Amygdala (tissue), 56 donors: ENCODE results near the gene DRD1.
A peak's percentile ranks its signal among the peaks of the same experiment; 100 is the strongest.

Experiments
- DNase-seq, 56 donors: peaks; one replicate each; lab custom pipeline; 2025; lab: John Stamatoyannopoulos, UW

DRD1 gene

GRCh38 chr5:175444060-175444904 lies at the start of gene DRD1:
DRD1 (minus strand) TSS chr5:175444182; CDS start chr5:175443099, 1,083 bp downstream.
- peak in 27 of 56 donors; percentile 7 to 68 (median 33) for DNase-seq

- DNase-seq, result no peak
These were observed 49.7 kb upstream of the DRD1 start for GRCh38 chr5:175493726-175494125.

GRCh38 chr5:175493260-175493659 lies 49.3 kb upstream of the DRD1 start:
- no peak for DNase-seq

GRCh38 chr5:175491223-175491622 lies 47.2 kb upstream of the DRD1 start:
- no peak for DNase-seq

GRCh38 chr5:175489693-175490443 lies 45.9 kb upstream of the DRD1 start:
- no peak for DNase-seq

GRCh38 chr5:175487514-175488222 lies 43.7 kb upstream of the DRD1 start:
- DNase-seq, result no peak

GRCh38 chr5:175485631-175486030 lies 41.6 kb upstream of the DRD1 start:
- DNase-seq, result no peak

GRCh38 chr5:175484829-175485228 lies 40.8 kb upstream of the DRD1 start:
- DNase-seq, result no peak

- DNase-seq, result no peak
These were observed 40.3 kb upstream of the DRD1 start for GRCh38 chr5:175484322-175484721.

- no peak for DNase-seq
These were observed 39.4 kb upstream of the DRD1 start for GRCh38 chr5:175483337-175483736.

GRCh38 chr5:175479125-175479881 lies 35.3 kb upstream of the DRD1 start:
- no peak for DNase-seq

- peak in 50 of 56 donors; percentile 27 to 87 (median 64) for DNase-seq
These were observed 34.6 kb upstream of the DRD1 start, which contains the start of gene SFXN1 for GRCh38 chr5:175478384-175479124. SFXN1 (plus strand) TSS chr5:175478560; CDS start chr5:175492104, 13,544 bp downstream.

GRCh38 chr5:175478008-175478383 lies 34.0 kb upstream of the DRD1 start:
- DNase-seq, result peak in 2 of 56 donors; percentile 56 to 59

GRCh38 chr5:175477440-175477839 lies 33.5 kb upstream of the DRD1 start:
- DNase-seq, result no peak

GRCh38 chr5:175475248-175475647 lies 31.3 kb upstream of the DRD1 start:
- DNase-seq, result no peak

GRCh38 chr5:175472378-175472777 lies 28.4 kb upstream of the DRD1 start:
- no peak for DNase-seq

- no peak for DNase-seq
These were observed 27.6 kb upstream of the DRD1 start for GRCh38 chr5:175471628-175472027.

- DNase-seq, result no peak
These were observed 27.2 kb upstream of the DRD1 start for GRCh38 chr5:175471196-175471595.

- DNase-seq, result peak in 3 of 56 donors; percentile 8 to 57 (median 25)
These were observed 26.8 kb upstream of the DRD1 start for GRCh38 chr5:175470781-175471180.
